ENCODE results near the gene CCDC102B.

The CCDC102B gene

DNA sequence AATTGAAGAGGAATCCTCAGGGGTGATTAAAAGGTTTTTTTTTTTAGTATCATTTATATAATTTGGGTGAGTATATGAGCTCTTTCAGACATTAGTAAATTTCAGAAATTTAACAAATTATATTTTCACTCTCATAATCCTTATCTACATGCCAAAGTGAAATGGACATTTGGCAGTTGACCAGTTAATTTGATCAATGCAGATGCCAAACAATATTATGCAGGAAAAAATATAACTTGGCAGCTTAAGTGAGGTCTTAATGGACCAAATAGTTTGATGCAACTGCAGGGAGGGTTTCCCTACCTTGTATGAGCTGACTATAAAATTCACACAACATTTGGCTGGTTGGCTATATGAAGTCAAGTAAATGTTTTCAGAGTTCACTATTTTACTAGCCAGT lies 185.2 kb downstream of the CCDC102B start:
- Histone ChIP-seq H3K4me2 (ENCODE audit: low read length) (no peak overlapping the region), H3K79me2 (ENCODE audit: control insufficient read depth, insufficient read depth, low read length, poor library complexity) (no peaks in the 10 kb centered on the region), H4K8ac (ENCODE audit: low read depth, low read length) (no peak overlapping the region), H3K36me3 (ENCODE audit: control insufficient read depth in 1 of 2, insufficient read depth in 2 of 2, low read length in 2 of 2) (no peaks in the 10 kb centered on the region), H3K18ac (ENCODE audit: low read length) (no peak overlapping the region), H3K27me3 (ENCODE audit: insufficient read depth, low read length) (no peaks in the 10 kb centered on the region), H3K23ac (ENCODE audit: low read length) (no peak overlapping the region), H3K4me3 (ENCODE audit: low read depth, low read length) (no peak overlapping the region), H3K4me1 (ENCODE audit: control insufficient read depth in 1 of 2, insufficient read depth in 2 of 2, low read length in 2 of 2) (no peaks in the 10 kb centered on the region), H2BK120ac (ENCODE audit: insufficient read depth, low read length, poor library complexity) (no peak overlapping the region), H2AK5ac (ENCODE audit: low read length) (no peak overlapping the region), H2AFZ (ENCODE audit: insufficient read depth, low read length, poor library complexity) (no peak overlapping the region), H3K9me3 (ENCODE audit: insufficient read depth, low read depth, low read length) (no peaks in the 10 kb centered on the region), H3K14ac (ENCODE audit: low read length) (no peak overlapping the region), H3K27ac (ENCODE audit: low read depth, low read length) (no peak overlapping the region), H2BK12ac (ENCODE audit: low read length) (no peak overlapping the region), H3K4ac (ENCODE audit: low read depth, low read length) (no peak overlapping the region), H3K9ac (ENCODE audit: low read length) (no peak overlapping the region), H3K79me1 (ENCODE audit: low read length) (no peaks in the 10 kb centered on the region), H4K12ac (ENCODE audit: low read depth, low read length) (no peak overlapping the region), H4K91ac (ENCODE audit: low read depth, low read length) (no peak overlapping the region), H2BK5ac (ENCODE audit: low read depth, low read length, poor library complexity) (no peak overlapping the region)
- no peak for DNase-seq

DNA sequence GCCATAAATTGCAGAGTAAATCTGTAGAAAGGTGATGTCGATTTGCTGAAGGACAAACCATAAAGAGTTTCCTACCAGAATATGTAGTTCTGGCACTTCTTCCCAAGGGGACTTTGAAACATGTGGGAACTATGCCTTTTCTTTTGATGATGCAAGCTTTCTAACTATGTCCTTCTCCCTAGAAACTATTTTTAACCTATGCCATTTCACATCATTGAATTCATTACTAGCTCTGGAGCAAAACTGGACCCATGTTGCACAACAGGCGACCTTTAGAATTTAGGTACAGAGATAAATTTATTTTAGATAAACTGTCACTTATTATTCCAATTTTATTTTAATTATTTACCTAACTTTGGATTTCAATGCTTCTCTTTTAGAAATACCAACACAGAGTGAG lies 186.5 kb downstream of the CCDC102B start:
- Histone ChIP-seq H3K4me1 (ENCODE audit: control insufficient read depth in 1 of 2, insufficient read depth in 2 of 2, low read length in 2 of 2) (no peaks in the 10 kb centered on the region), H2AK5ac (ENCODE audit: low read length) (no peak overlapping the region), H2AFZ (ENCODE audit: insufficient read depth, low read length, poor library complexity) (no peak overlapping the region), H3K14ac (ENCODE audit: low read length) (no peak overlapping the region), H3K18ac (ENCODE audit: low read length) (no peak overlapping the region), H2BK12ac (ENCODE audit: low read length) (no peak overlapping the region), H3K4me2 (ENCODE audit: low read length) (no peak overlapping the region), H3K23ac (ENCODE audit: low read length) (no peak overlapping the region), H2BK120ac (ENCODE audit: insufficient read depth, low read length, poor library complexity) (no peak overlapping the region), H3K9me3 (ENCODE audit: insufficient read depth, low read depth, low read length) (no peaks in the 10 kb centered on the region), H3K27ac (ENCODE audit: low read depth, low read length) (no peak overlapping the region), H3K9ac (ENCODE audit: low read length) (no peak overlapping the region), H4K12ac (ENCODE audit: low read depth, low read length) (no peak overlapping the region), H3K79me2 (ENCODE audit: control insufficient read depth, insufficient read depth, low read length, poor library complexity) (no peaks in the 10 kb centered on the region), H4K8ac (ENCODE audit: low read depth, low read length) (no peak overlapping the region), H4K91ac (ENCODE audit: low read depth, low read length) (no peak overlapping the region), H3K36me3 (ENCODE audit: control insufficient read depth in 1 of 2, insufficient read depth in 2 of 2, low read length in 2 of 2) (no peaks in the 10 kb centered on the region), H3K4me3 (ENCODE audit: low read depth, low read length) (no peak overlapping the region), H3K27me3 (ENCODE audit: insufficient read depth, low read length) (no peaks in the 10 kb centered on the region), H3K4ac (ENCODE audit: low read depth, low read length) (no peak overlapping the region), H2BK5ac (ENCODE audit: low read depth, low read length, poor library complexity) (no peak overlapping the region), H3K79me1 (ENCODE audit: low read length) (no peaks in the 10 kb centered on the region)
- WGBS (ENCODE audit: extremely low coverage, insufficient coverage, insufficient read length) = no CpG with 5 or more reads among the region's 2 CpGs
- DNase-seq = no peak

DNA sequence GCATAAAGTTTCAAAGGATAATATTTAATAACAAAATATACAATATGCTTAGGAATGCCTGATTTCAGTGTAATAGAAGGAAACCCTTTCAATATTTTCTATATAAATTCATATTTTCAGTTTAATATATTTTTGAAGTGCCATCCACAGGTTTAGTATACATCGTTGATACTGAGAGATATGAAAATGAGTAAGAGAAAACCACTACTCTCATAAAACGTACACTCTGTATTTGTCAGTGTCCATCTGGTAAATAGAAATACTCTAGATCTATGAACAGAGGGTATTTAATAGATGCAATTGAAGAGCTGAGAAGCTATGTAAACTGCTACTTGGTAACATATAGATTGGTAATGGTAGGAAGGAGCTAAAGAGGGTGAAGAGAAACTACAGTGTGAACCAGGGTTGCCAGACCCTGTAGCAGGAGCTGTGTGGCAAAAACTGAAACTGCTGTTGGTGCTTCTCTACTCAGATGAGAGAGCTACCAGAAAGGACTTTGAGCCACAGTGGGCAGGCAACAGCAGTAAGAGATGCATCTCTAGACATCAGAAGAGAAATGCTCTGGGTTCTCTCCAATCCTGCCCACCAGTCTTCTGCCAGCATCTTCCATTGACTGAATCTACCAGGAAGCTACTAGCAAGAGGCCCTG lies 187.4 kb downstream of the CCDC102B start:
- Histone ChIP-seq H3K4me2 (ENCODE audit: low read length) (no peak overlapping the region), H4K91ac (ENCODE audit: low read depth, low read length) (no peak overlapping the region), H3K27ac (ENCODE audit: low read depth, low read length) (no peak overlapping the region), H3K4me3 (ENCODE audit: low read depth, low read length) (no peak overlapping the region), H2BK5ac (ENCODE audit: low read depth, low read length, poor library complexity) (no peak overlapping the region), H3K4me1 (ENCODE audit: control insufficient read depth in 1 of 2, insufficient read depth in 2 of 2, low read length in 2 of 2) (no peaks in the 10 kb centered on the region), H3K4ac (ENCODE audit: low read depth, low read length) (no peak overlapping the region), H3K27me3 (ENCODE audit: insufficient read depth, low read length) (no peaks in the 10 kb centered on the region), H3K79me1 (ENCODE audit: low read length) (no peaks in the 10 kb centered on the region), H4K12ac (ENCODE audit: low read depth, low read length) (no peak overlapping the region), H4K8ac (ENCODE audit: low read depth, low read length) (no peak overlapping the region), H3K79me2 (ENCODE audit: control insufficient read depth, insufficient read depth, low read length, poor library complexity) (no peaks in the 10 kb centered on the region), H2AK5ac (ENCODE audit: low read length) (no peak overlapping the region), H3K9ac (ENCODE audit: low read length) (no peak overlapping the region), H2BK120ac (ENCODE audit: insufficient read depth, low read length, poor library complexity) (no peak overlapping the region), H3K18ac (ENCODE audit: low read length) (no peak overlapping the region), H3K14ac (ENCODE audit: low read length) (no peak overlapping the region), H2BK12ac (ENCODE audit: low read length) (no peak overlapping the region), H2AFZ (ENCODE audit: insufficient read depth, low read length, poor library complexity) (no peak overlapping the region), H3K36me3 (ENCODE audit: control insufficient read depth in 1 of 2, insufficient read depth in 2 of 2, low read length in 2 of 2) (no peaks in the 10 kb centered on the region), H3K9me3 (ENCODE audit: insufficient read depth, low read depth, low read length) (no peaks in the 10 kb centered on the region), H3K23ac (ENCODE audit: low read length) (no peak overlapping the region)
- WGBS (ENCODE audit: extremely low coverage, insufficient coverage, insufficient read length) = no CpG with 5 or more reads among the region's 2 CpGs
- DNase-seq = no peak

DNA sequence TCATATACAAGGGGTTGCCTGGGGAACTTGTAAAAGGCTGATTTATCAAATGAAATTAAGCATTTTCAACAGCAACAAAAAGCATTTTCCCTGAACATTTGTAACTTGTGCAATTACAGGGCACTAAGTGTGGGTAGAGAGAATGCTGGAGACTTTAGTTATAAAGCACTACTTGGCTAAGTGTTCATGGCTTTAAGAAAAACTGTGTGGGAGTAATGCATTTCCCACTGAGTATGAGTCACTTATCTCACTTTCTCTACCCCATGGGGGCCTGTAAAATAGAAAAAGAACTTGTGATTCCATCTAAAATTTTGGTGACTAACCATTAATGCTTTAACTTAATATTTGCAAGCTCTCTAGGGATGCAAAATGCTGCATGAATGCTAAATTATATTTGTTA lies 193.4 kb downstream of the CCDC102B start:
- H2BK12ac ChIP-seq (ENCODE audit: low read length) = no peak overlapping the region
- H3K36me3 ChIP-seq (ENCODE audit: control insufficient read depth in 1 of 2, insufficient read depth in 2 of 2, low read length in 2 of 2) = no peaks in the 10 kb centered on the region
- no peaks in the 10 kb centered on the region for H3K9me3 ChIP-seq (ENCODE audit: insufficient read depth, low read depth, low read length)
- H3K4me3 ChIP-seq (ENCODE audit: low read depth, low read length) = no peak overlapping the region
- no peaks in the 10 kb centered on the region for H3K79me1 ChIP-seq (ENCODE audit: low read length)
- no peak overlapping the region for H3K23ac ChIP-seq (ENCODE audit: low read length)
- no peak overlapping the region for H3K27ac ChIP-seq (ENCODE audit: low read depth, low read length)
- no peak overlapping the region for H3K14ac ChIP-seq (ENCODE audit: low read length)
- no peak overlapping the region for H3K4ac ChIP-seq (ENCODE audit: low read depth, low read length)
- no peaks in the 10 kb centered on the region for H3K79me2 ChIP-seq (ENCODE audit: control insufficient read depth, insufficient read depth, low read length, poor library complexity)
- H2BK120ac ChIP-seq (ENCODE audit: insufficient read depth, low read length, poor library complexity) = no peak overlapping the region
- H2AK5ac ChIP-seq (ENCODE audit: low read length) = no peak overlapping the region
- H2AFZ ChIP-seq (ENCODE audit: insufficient read depth, low read length, poor library complexity) = no peak overlapping the region
- no peak overlapping the region for H3K9ac ChIP-seq (ENCODE audit: low read length)
- H3K4me2 ChIP-seq (ENCODE audit: low read length) = no peak overlapping the region
- no peak overlapping the region for H4K12ac ChIP-seq (ENCODE audit: low read depth, low read length)
- no peaks in the 10 kb centered on the region for H3K4me1 ChIP-seq (ENCODE audit: control insufficient read depth in 1 of 2, insufficient read depth in 2 of 2, low read length in 2 of 2)
- no peak for DNase-seq
- no peaks in the 10 kb centered on the region for H3K27me3 ChIP-seq (ENCODE audit: insufficient read depth, low read length)
- H2BK5ac ChIP-seq (ENCODE audit: low read depth, low read length, poor library complexity) = no peak overlapping the region
- H3K18ac ChIP-seq (ENCODE audit: low read length) = no peak overlapping the region
- no peak overlapping the region for H4K8ac ChIP-seq (ENCODE audit: low read depth, low read length)
- H4K91ac ChIP-seq (ENCODE audit: low read depth, low read length) = no peak overlapping the region

Measured in trophoblast cell (in vitro differentiated cells and primary cell).